Left colon (tissue), 2 donors: Measurements from ENCODE around the gene PPFIA2. TPM values are rescaled to one million over a fixed set of nuclear protein-coding genes. Genes with fewer than 3 reads are reported as not detected.

Experiments used
- ATAC-seq: fragments of 200-7000 bp; cut with Tn5 transposase; one replicate; pipeline ENCODE4 v1.9.1; 2020; ENCODE audit warnings: mild to moderate bottlenecking, moderate library complexity
- DNase-seq, 2 donors: peaks; one replicate each; pipeline ENCODE4 v3.0.0-alpha.2; 2020
- intact Hi-C, 2 donors: fragments of 100-400 bp; cut with DNase I in 1 of 2; cut with micrococcal nuclease in 1 of 2; formaldehyde crosslinking; loops; one replicate each; pipeline versions ENCODE4 v1.11.2 to v1.14.0; 2022; cut with DNase I, micrococcal nuclease
- total RNA-seq, 2 donors: library from RNA; stranded (reverse); fragmentation: NEBNext Ultra II Directional; extraction: Animal tissue kit (Norgen Biotek cat#: 25700); gene quantifications; one replicate each; pipeline ENCODE4 v1.2.1, GENCODE V29; 2021
- donor health status: DM: no; HTN: no; CAD: no.
- donor health status: DM: yes; HTN: yes; CAD: no.

The PPFIA2 gene
- total RNA-seq, 2 donors from 2014 or later = 1.1 to 2.2 TPM

GRCh38 chr12:81314903-81315531 lies 444.1 kb downstream of the PPFIA2 start:
- ATAC-seq (no peak), DNase-seq (no peak)
- intact Hi-C loops = no loop called here

DNA sequence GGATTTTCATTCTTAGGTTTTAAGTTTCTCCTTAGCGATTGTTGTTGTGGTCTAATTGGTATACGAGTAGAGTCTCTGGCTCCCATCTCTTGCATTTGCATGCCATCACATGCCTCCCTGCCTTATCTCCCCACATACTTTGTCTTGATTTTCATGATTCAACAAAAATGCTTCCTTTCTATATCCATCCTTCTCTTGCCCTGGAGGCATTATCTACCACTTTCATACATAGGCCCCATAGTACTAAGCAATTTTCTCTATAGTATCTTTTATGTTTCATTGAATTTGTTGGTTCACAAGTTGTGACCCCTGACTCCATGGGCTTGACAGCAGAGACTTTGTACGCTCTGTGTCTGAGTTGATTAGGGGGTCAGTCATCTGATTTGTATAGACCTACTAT lies 455.2 kb downstream of the PPFIA2 start:
- DNase-seq (no peak), ATAC-seq (no peak)
- intact Hi-C loops = no loop called here

DNA sequence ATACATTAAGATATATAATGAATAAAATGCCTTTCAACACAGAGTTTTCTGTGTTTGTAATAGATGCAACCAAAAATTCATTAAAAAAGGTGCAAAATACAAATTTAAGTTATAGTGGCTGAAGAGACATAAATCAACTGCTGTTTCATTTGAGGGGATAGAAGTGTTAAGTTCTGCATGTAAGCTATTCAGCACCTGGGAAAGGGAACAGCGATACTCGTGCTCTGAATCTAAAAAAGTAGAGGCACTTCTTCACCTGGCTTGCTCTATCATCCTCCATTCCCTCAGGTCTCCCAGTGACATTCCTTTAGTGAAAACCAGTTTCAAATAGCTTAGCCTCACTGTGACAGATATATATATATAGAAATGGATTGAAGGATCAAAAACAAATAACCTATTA lies 458.7 kb downstream of the PPFIA2 start:
- ATAC-seq (no peak), DNase-seq (no peak)
- intact Hi-C loops = no loop called here

GRCh38 chr12:81297601-81298000 lies 461.5 kb downstream of the PPFIA2 start:
- intact Hi-C loops = no loop called here
- ATAC-seq (no peak), DNase-seq (no peak)

GRCh38 chr12:81296556-81297305 lies 462.4 kb downstream of the PPFIA2 start:
- intact Hi-C loops = no loop called here
- no peak for DNase-seq

GRCh38 chr12:81295251-81295650 lies 463.9 kb downstream of the PPFIA2 start:
- DNase-seq (no peak), ATAC-seq (no peak)
- intact Hi-C loops = no loop called here

More at GRCh38 chr12:81296556-81297305, 462.4 kb downstream of the PPFIA2 start:
- no peak for ATAC-seq

DNA sequence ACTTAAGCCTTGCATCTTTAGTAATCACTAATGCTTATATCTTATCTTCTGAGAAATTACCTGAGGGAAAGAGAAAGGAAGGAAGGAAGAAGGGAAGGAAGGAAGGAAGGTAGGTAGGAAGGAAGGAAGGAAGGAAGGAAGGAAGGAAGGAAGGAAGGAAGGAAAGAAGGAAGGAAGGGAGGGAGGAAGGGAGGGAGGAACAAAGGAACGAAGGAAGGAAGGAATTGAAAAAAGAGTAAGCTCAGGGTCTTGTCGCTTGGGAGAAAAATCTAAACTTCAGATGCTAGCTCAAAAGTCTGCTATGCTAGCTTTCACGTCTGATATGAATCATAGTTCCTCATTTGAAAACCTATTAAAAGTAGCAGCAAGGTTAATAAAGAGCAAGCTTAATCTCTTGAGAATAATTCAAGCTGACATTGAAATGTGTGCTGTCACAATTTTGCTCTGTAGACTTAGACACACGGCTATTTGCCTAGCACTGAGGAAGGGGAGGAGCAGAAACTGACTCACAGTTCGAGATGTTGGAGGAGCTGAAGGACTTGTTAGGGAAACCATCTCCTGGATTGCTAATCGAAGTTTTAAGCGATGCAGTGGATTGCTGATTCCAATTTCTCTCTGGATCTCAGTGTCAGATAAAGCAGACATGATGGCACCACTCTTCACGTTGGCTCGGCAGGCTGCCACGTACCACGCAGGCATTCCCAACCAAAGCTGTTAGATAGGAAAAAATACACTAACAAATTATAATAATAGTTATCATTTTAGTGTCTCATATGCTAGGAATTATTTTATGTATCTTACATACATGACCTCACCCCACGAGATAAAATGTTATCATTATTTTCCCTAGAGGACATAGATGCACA lies 464.6 kb downstream of the PPFIA2 start:
- no peak for ATAC-seq
- intact Hi-C loops = no loop called here
- no peak for DNase-seq

- ATAC-seq (no peak), DNase-seq (no peak)
- intact Hi-C loops = no loop called here
Measured at GRCh38 chr12:81288651-81289050, 470.5 kb downstream of the PPFIA2 start.

- intact Hi-C loops = no loop called here
- DNase-seq (no peak), ATAC-seq (no peak)
Measured at GRCh38 chr12:81284137-81284536, 475.0 kb downstream of the PPFIA2 start.

GRCh38 chr12:81274637-81275529 lies 484.3 kb downstream of the PPFIA2 start:
- no peak for ATAC-seq
- no peak for DNase-seq
- intact Hi-C loops = no loop called here

DNA sequence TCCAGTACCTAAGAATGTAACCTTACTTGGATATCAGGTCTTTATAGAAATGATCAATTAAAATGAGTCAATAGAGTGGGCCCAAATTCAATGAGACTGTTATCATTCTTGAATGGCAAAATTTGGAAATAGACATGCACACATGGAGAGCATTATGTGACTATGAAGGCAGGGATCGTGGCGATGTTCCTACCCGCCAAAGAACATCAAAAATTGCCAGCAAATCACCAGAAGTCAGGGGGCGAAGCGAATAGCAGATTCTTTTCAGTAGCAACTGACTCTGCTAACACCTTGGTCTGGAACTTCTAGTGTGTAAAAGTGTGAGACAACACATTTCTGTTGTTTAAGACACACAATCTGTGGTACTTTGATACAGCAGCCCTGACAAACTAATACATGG lies 488.8 kb downstream of the PPFIA2 start:
- DNase-seq (no peak), ATAC-seq (no peak)
- intact Hi-C loops = no loop called here

DNA sequence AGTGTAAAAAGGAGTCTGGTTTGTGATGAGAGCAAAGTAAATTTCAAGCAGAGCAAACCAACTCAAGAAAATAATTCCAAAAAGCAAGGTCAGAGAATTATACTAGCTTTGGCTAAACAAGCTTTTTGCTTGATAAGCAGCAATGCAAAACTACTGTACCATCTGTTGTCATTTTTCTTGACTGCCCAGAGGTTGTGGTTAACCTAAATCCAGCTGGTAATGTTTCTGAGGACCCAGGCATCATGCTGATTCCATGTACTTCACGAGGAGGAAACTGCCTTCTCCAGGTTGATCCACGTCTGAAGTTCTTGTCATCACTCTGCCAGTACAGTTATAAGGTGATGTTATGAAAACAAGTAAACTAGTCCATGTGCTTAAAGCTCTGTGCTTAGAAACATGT lies 496.1 kb downstream of the PPFIA2 start:
- no peak for ATAC-seq
- intact Hi-C loops = no loop called here

DNA sequence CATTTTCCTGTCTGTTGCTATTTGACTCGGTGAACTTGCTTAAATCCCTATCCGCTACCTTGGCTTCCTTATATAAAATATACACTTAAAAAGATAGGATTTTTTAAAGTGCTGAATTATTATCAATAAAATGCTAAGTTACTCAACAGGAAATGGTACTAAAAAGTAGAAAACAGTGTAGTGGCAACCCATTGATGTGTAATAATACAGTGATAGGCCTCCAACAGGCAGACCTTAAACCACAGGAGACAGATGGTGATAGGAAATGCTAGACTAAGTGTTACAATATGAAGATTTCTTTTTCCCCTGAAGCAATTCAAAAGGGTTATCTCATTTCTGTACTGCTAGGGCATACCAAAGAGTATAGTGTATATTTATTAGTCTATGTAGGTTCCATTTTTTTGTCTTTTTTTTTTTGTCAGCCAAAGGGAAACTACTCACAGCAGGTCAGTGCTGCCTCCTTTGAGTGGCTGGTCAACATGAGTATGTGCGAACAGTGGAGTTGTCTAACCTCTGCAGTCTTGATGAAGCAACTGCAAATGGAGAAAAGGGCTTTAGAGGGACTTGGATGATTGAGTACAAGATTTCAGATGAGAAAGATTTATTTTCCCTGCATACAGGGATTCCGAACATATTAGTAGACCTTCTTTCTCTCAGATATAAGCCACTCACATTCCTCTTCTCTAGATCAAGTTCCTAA lies 497.5 kb downstream of the PPFIA2 start:
- ATAC-seq (no peak), DNase-seq (no peak)
- intact Hi-C loops = no loop called here

More for the DNA sequence above, 496.1 kb downstream of the PPFIA2 start:
- DNase-seq = no peak

- no peak for ATAC-seq
Measured at GRCh38 chr12:81259360-81259759, 499.8 kb downstream of the PPFIA2 start.

GRCh38 chr12:81257947-81258551 lies 501.1 kb downstream of the PPFIA2 start:
- DNase-seq (no peak), ATAC-seq (no peak)
- intact Hi-C loops = no loop called here

More at GRCh38 chr12:81259360-81259759, 499.8 kb downstream of the PPFIA2 start:
- intact Hi-C loops = no loop called here
- no peak for DNase-seq

- DNase-seq (no peak), ATAC-seq (no peak)
- intact Hi-C loops = no loop called here
Measured at GRCh38 chr12:81255947-81256346, 503.2 kb downstream of the PPFIA2 start.

- no peak for DNase-seq
- intact Hi-C loops = no loop called here
- no peak for ATAC-seq
Measured at GRCh38 chr12:81255456-81255855, 503.7 kb downstream of the PPFIA2 start.

GRCh38 chr12:81253360-81253759 lies 505.8 kb downstream of the PPFIA2 start:
- ATAC-seq = no peak
- DNase-seq = no peak
- intact Hi-C loops = no loop called here
